IMR-90 (cell line): ENCODE results near the gene MYL11. TPM values are rescaled to one million over a fixed set of nuclear protein-coding genes. Genes with fewer than 3 reads are reported as not detected.

Source experiments
- ATAC-seq: fragments of 200-7000 bp; cut with Tn5 transposase; 2 replicates; pipeline ENCODE4 v1.9.1; 2020; ENCODE audit warnings: low read depth, mild to moderate bottlenecking, moderate library complexity
- BruUV-seq: library from RNA; stranded (reverse); fragments of 400-500 nt; replicated peaks from 2 replicates; lab custom pipeline; 2021; lab: Mats Ljungman, UMichigan
- CTCF ChIA-PET: fragments of 300-600 bp; formaldehyde crosslinking; extraction: SDS; loops from one replicate; lab custom pipeline; 2021; ENCODE audit warnings: antibody characterized with exemption; lab: Yijun Ruan, JAX
- POLR2A ChIA-PET: fragments of 300-600 bp; sonication (Branson Sonifier 250); formaldehyde crosslinking; loops from one replicate; lab custom pipeline; 2022; ENCODE audit warnings: antibody characterized with exemption; ENCODE audit not compliant: unreplicated experiment; lab: Charles Lee
- DNase-seq: peaks from one replicate; pipeline ENCODE4 v3.0.0; 2013
- H2AFZ ChIP-seq: replicated peaks from 2 replicates; pipeline ENCODE3; 2013; ENCODE audit warnings: low read length, mild to moderate bottlenecking; ENCODE audit not compliant: poor library complexity
- H2AK5ac ChIP-seq: 2 replicates; pipeline ENCODE4 v1.6.1; 2013; ENCODE audit warnings: low read depth, low read length, inconsistent platforms
- H2AK9ac ChIP-seq: replicated peaks from 2 replicates; pipeline ENCODE3; 2013; ENCODE audit warnings: mild to moderate bottlenecking, low read depth, low read length, moderate library complexity; ENCODE audit not compliant: poor library complexity
- H2BK120ac ChIP-seq: 2 replicates; pipeline ENCODE4 v1.6.1; 2013; ENCODE audit warnings: low read depth, low read length, inconsistent platforms
- H2BK15ac ChIP-seq: 3 replicates; pipeline ENCODE4 v1.6.1; 2013; ENCODE audit warnings: low read depth, low read length, inconsistent platforms
- H2BK20ac ChIP-seq: 2 replicates; pipeline ENCODE4 v1.6.1; 2013; ENCODE audit warnings: low read depth, mild to moderate bottlenecking, inconsistent platforms, low read length, moderate library complexity
- H2BK5ac ChIP-seq: 2 replicates; pipeline ENCODE4 v1.6.1; 2013; ENCODE audit warnings: mild to moderate bottlenecking, low read depth, low read length, inconsistent platforms; ENCODE audit not compliant: poor library complexity, severe bottlenecking
- H3K14ac ChIP-seq: replicated peaks from 2 replicates; pipeline ENCODE4 v1.6.1; 2013; ENCODE audit warnings: low read depth, low read length, inconsistent platforms
- H3K18ac ChIP-seq: 2 replicates; pipeline ENCODE4 v1.6.1; 2013; ENCODE audit warnings: low read depth, low read length, control low read depth
- H3K23ac ChIP-seq: 2 replicates; pipeline ENCODE4 v1.6.1; 2013; ENCODE audit warnings: low read depth, low read length, inconsistent platforms
- H3K27ac ChIP-seq: 2 replicates; pipeline ENCODE4 v1.5.1; 2013; ENCODE audit warnings: mild to moderate bottlenecking, control low read depth, low read length; ENCODE audit not compliant: insufficient read depth
- H3K27me3 ChIP-seq: 2 replicates; pipeline ENCODE4 v1.6.1; 2013; ENCODE audit warnings: low read length; ENCODE audit not compliant: control insufficient read depth, insufficient read depth
- H3K36me3 ChIP-seq: 2 replicates; pipeline ENCODE4 v1.6.1; 2013; ENCODE audit warnings: low read length, mixed read lengths; ENCODE audit not compliant: control insufficient read depth, insufficient read depth
- H3K4ac ChIP-seq: 2 replicates; pipeline ENCODE4 v1.6.1; 2013; ENCODE audit warnings: low read depth, low read length, inconsistent platforms
- H3K4me1 ChIP-seq: 2 replicates; pipeline ENCODE4 v1.6.1; 2013; ENCODE audit warnings: low read length, mixed read lengths; ENCODE audit not compliant: control insufficient read depth, insufficient read depth
- H3K4me2 ChIP-seq: 2 replicates; pipeline ENCODE4 v1.6.1; 2013; ENCODE audit warnings: low read depth, mild to moderate bottlenecking, control low read depth, low read length, moderate library complexity
- H3K4me3 ChIP-seq: 2 replicates; pipeline ENCODE4 v1.5.1; 2013; ENCODE audit warnings: low read depth, mild to moderate bottlenecking, control low read depth, low read length, moderate library complexity; ENCODE audit not compliant: insufficient read depth
- H3K56ac ChIP-seq: 2 replicates; pipeline ENCODE4 v1.6.1; 2013; ENCODE audit warnings: low read length, inconsistent platforms; ENCODE audit not compliant: insufficient read depth; ENCODE audit errors: extremely low read depth
- H3K79me1 ChIP-seq, 2 experiments: 2 replicates each; pipeline ENCODE4 v1.6.1; 2013; ENCODE audit warnings: low read length in 2 of 2, inconsistent platforms in 1 of 2, low read depth in 1 of 2
- H3K9ac ChIP-seq: 2 replicates; pipeline ENCODE4 v1.6.1; 2013; ENCODE audit warnings: low read depth, low read length, control low read depth
- H3K9me1 ChIP-seq: 2 replicates; pipeline ENCODE4 v1.6.1; 2013; ENCODE audit warnings: low read length, inconsistent platforms; ENCODE audit not compliant: insufficient read depth
- H3K9me3 ChIP-seq: 2 replicates; pipeline ENCODE4 v1.6.1; 2013; ENCODE audit warnings: low read length; ENCODE audit not compliant: control insufficient read depth, insufficient read depth
- H4K20me1 ChIP-seq: 2 replicates; pipeline ENCODE4 v1.6.1; 2013; ENCODE audit warnings: low read length, inconsistent platforms; ENCODE audit not compliant: insufficient read depth
- H4K5ac ChIP-seq: 2 replicates; pipeline ENCODE4 v1.6.1; 2013; ENCODE audit warnings: mild to moderate bottlenecking, low read depth, low read length, control low read depth
- H4K8ac ChIP-seq, 2 experiments: 2 replicates each; pipeline ENCODE4 v1.6.1; 2013; ENCODE audit warnings: low read depth in 2 of 2, low read length in 2 of 2, control low read depth in 1 of 2, inconsistent platforms in 1 of 2
- H4K91ac ChIP-seq: 2 replicates; pipeline ENCODE4 v1.6.1; 2013; ENCODE audit warnings: low read depth, low read length, inconsistent platforms; ENCODE audit not compliant: insufficient read depth
- BHLHE40 ChIP-seq: fragments of 150-350 bp; IDR thresholded peaks from 2 replicates; pipeline ENCODE4 v1.6.1; 2016; ENCODE audit warnings: mild to moderate bottlenecking, low read depth, low read length
- CEBPB ChIP-seq: IDR thresholded peaks from 2 replicates; pipeline ENCODE4 v1.6.1; 2012; ENCODE audit warnings: low read depth, low read length, improper control_type of control experiment
- MXI1 ChIP-seq: IDR thresholded peaks from 2 replicates; pipeline ENCODE4 v1.6.1; 2012; ENCODE audit warnings: low read depth, mild to moderate bottlenecking, low read length, moderate library complexity, borderline replicate concordance
- NFE2L2 ChIP-seq: fragments of 150-350 bp; IDR thresholded peaks from 2 replicates; pipeline ENCODE4 v1.6.1; 2016; ENCODE audit warnings: low read depth, mild to moderate bottlenecking, low read length
- SMC3 ChIP-seq: fragments of 150-350 bp; IDR thresholded peaks from 2 replicates; pipeline ENCODE4 v1.6.1; 2016; ENCODE audit warnings: low read depth, mild to moderate bottlenecking, antibody characterized with exemption, low read length, moderate library complexity
- WGBS, 2 experiments: methylation state at CpG; one replicate each; pipeline versions ENCODE4 v1.1.5 to v1.1.7; 2013; ENCODE audit warnings: missing lambda C conversion rate in 2 of 2; ENCODE audit not compliant: insufficient read length in 1 of 2; ENCODE audit errors: extremely low coverage in 2 of 2; 5-methylcytosine and 5-hydroxymethylcytosine counted together
- dilution Hi-C: fragments of 300-500 bp; cut with HindIII; formaldehyde crosslinking; loops from one replicate; pipeline ENCODE4 v1.14.3; 2018; ENCODE audit warnings: low sequenced_read_pairs; ENCODE audit not compliant: unreplicated experiment
- in situ Hi-C: fragments of 300-500 bp; cut with MboI; formaldehyde crosslinking; loops from 3 replicates; pipeline ENCODE4 v1.14.3; 2019; ENCODE audit warnings: low sequenced_read_pairs, inconsistent platforms, mixed read lengths
- intact Hi-C: fragments of 100-400 bp; cut with micrococcal nuclease; formaldehyde crosslinking; loops from 2 replicates; pipeline ENCODE4 v1.10.0; 2022
- polyA plus RNA-seq, 3 experiments: library from polyadenylated mRNA; depleted of rRNA; stranded (reverse); fragments of >200 nt; gene quantifications; 2 replicates each; pipeline ENCODE4 v1.2.3, GENCODE V29; 2012; ENCODE audit warnings: low replicate concordance in 1 of 3
- total RNA-seq: library from RNA; depleted of rRNA; stranded (reverse); fragments of >200 nt; gene quantifications from 2 replicates; pipeline ENCODE4 v1.2.3, GENCODE V29; 2012
- TF ChIP-seq, protein P1 (sequence below): fragments of 150-350 bp; IDR thresholded peaks from 2 replicates; pipeline ENCODE4 v1.6.1; 2017; ENCODE audit warnings: mild to moderate bottlenecking, antibody characterized with exemption, low read length, low read depth
- TF ChIP-seq, protein P2 (sequence below): fragments of 150-350 bp; IDR thresholded peaks from 2 replicates; pipeline ENCODE4 v1.6.1; 2016; ENCODE audit warnings: low read depth, mild to moderate bottlenecking, low read length, moderate library complexity, borderline replicate concordance

MYL11 gene
- total and polyA plus RNA-seq, 2 of the 4 experiments (the other 2 are of a cell fraction) = 1.1 TPM; not detected in 1

DNA sequence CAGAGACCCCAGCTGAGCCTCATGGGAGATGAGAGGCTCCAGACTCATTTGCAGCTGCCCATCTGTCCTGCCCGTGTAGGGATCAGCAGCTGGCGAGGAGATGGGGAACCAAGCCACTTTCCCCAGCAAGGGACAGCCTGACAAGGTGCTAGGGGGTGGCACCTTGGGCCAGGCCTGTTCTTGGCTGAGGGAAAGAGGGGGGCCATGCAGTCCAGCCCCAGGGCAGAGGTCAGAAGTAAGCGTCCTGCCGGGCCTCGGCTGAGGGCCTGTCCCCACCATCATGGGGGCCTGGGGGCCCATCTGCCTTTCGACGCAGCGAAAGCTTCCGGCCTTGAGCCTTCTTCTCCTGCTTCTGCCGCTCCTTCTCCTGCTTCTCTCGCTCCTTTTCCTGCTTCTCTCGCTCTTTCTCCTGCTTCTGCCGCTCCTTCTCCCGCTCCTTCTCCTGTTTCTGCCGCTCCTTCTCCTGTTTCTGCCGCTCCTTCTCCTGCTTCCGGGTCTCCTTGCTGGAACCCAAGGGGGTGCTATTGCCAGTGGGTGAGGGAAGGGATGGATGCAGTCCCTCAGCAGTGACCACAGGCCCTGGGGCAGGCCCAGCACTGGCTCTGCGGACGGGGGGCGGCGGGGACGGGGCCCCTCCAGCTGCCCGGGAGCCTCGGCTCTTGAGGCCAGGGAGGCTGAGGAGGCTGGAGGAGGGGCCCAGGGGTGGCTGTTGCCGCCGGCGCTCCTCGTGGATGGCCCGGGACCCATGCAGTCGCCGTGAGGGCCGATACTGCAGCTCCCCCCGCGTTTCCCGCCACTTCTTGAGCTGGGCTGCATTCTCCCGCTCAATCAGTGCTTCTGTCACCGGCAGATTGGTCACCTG, 16.7 kb upstream of the MYL11 start:
- Histone ChIP-seq H2AK9ac (no peak overlapping the region), H3K9me1 (peaks cover 7% of the 10 kb centered on the region; the same call in 1 of the 2 replicates), H3K9me3 (no peaks in the 10 kb centered on the region), H3K14ac (no peak overlapping the region), H2BK5ac (no peak overlapping the region), H2AFZ (no peak overlapping the region), H3K4me1 (peaks cover 5% of the 10 kb centered on the region; the same call in 1 of the 2 replicates), H3K18ac (no peak overlapping the region), H3K4me2 (no peak overlapping the region), H3K4me3 (no peak overlapping the region), H2BK15ac (no peak overlapping the region), H3K4ac (no peak overlapping the region), H3K36me3 (peaks cover 43% of the 10 kb centered on the region), H3K9ac (no peak overlapping the region), H3K23ac (no peak overlapping the region), H3K27ac (no peak overlapping the region), H4K8ac (no peak overlapping the region), H4K91ac (no peak overlapping the region), H3K27me3 (no peaks in the 10 kb centered on the region), H2BK120ac (no peak overlapping the region), H2AK5ac (no peak overlapping the region), H3K56ac (no peak overlapping the region), H3K79me1 (peaks cover 10 to 58% of the 10 kb centered on the region in 2 experiments), H4K20me1 (peaks cover under 1% of the 10 kb centered on the region; the same call in 1 of the 2 replicates), H2BK20ac (no peak overlapping the region), H4K5ac (no peak overlapping the region)
- dilution Hi-C loops = no loop called here
- DNase-seq = no peak
- POLR2A ChIA-PET = no interaction called here
- BruUV-seq = no TSS peak
- WGBS, 2 experiments = 95% methylated on average over 15 of the region's 37 CpGs; no CpG with 5 or more reads in 1 of the 2 experiments
- CTCF ChIA-PET = no interaction called here
- ATAC-seq = no peak
- TF ChIP-seq BHLHE40 (no peak), NFE2L2 (no peak), SMC3 (no peak), MXI1 (no peak), CEBPB (no peak)
- TF ChIP-seq, protein P1, sequence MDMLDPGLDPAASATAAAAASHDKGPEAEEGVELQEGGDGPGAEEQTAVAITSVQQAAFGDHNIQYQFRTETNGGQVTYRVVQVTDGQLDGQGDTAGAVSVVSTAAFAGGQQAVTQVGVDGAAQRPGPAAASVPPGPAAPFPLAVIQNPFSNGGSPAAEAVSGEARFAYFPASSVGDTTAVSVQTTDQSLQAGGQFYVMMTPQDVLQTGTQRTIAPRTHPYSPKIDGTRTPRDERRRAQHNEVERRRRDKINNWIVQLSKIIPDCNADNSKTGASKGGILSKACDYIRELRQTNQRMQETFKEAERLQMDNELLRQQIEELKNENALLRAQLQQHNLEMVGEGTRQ = no peak
- TF ChIP-seq, protein P2, sequence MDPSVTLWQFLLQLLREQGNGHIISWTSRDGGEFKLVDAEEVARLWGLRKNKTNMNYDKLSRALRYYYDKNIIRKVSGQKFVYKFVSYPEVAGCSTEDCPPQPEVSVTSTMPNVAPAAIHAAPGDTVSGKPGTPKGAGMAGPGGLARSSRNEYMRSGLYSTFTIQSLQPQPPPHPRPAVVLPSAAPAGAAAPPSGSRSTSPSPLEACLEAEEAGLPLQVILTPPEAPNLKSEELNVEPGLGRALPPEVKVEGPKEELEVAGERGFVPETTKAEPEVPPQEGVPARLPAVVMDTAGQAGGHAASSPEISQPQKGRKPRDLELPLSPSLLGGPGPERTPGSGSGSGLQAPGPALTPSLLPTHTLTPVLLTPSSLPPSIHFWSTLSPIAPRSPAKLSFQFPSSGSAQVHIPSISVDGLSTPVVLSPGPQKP = no peak
- in situ Hi-C loops = no loop called here
- intact Hi-C loops = no loop called here
